Stromal cell of bone marrow (primary cell): ENCODE data around the gene CRX.
"Not testable (repeated sequence)": the region's sequence is repeated elsewhere in the genome, so short reads cannot be mapped to it uniquely, and the experiment has no call there.

Experiments
- DNase-seq: peaks from one replicate; pipeline ENCODE4 v3.0.0-alpha.2; 2012; ENCODE audit warnings: low read depth

Gene CRX

DNA sequence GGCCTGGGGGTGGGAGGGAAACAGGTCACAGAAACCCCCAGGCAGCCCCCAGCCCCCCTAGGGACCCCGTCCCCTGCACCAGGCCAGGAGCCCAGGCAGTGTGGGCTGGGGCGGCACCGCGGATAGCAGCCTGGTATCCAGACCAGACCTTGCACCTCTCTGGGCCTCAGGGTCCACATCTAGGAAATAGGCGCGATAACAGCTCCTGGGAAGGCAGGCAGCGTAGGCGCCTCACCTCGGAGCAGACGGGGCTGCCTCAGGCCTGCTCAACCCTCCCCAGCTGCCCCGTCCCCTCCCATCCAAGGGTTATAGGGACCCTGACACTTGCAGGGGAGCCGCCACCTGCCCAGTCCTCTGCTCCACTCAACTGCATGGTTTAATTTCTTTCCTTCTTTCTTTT is 18.1 kb upstream of the CRX start:
- not testable (repeated sequence) for DNase-seq

DNA sequence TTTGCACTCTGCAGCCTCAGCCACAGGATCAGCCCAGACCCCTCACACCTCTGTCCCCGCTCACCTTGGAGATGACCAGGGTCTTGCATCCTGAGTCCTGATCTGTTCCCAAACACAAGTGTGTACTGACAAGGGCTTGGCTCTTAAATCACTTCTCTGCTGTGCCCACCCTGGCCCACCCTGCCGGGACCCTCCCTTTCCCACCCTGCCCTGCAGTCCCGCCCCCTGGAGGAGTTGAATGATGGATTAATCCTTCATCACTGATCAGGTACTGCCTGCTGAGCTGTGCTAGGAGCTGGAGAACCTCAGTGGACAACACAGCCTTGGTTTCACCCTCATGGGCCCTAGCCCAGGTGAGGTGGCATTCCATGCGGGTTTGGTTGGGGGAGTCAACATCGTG is 17.3 kb upstream of the CRX start, which contains the start of gene TPRX1:
Gene TPRX1, minus strand, starts transcription at position 101 of the 400 bp plus-strand sequence. Its CDS starts 12 bp downstream, at position 89.
- not testable (repeated sequence) for DNase-seq

DNA sequence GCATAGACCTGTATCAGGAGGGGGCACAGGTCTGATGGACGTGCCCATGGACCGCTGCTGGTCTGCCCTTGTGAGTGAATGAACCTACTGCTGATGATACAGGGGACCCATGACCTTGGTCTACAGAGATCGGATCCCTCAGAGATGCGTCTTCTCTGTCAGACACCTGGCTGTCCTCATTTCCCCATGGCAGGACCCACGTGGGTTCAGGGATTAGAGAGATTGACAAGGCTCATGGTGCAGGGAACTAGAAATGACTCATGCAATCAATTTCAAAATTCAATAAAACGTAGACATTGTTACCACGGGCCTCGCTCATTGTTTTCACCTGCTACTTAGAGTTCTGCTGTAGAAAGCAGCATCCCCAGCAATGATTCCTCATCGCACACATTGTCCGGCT is 16.4 kb upstream of the CRX start:
- no peak for DNase-seq

- no peak for DNase-seq
Measured at GRCh38 chr19:47806435-47806834, 15.3 kb upstream of the CRX start.

DNA sequence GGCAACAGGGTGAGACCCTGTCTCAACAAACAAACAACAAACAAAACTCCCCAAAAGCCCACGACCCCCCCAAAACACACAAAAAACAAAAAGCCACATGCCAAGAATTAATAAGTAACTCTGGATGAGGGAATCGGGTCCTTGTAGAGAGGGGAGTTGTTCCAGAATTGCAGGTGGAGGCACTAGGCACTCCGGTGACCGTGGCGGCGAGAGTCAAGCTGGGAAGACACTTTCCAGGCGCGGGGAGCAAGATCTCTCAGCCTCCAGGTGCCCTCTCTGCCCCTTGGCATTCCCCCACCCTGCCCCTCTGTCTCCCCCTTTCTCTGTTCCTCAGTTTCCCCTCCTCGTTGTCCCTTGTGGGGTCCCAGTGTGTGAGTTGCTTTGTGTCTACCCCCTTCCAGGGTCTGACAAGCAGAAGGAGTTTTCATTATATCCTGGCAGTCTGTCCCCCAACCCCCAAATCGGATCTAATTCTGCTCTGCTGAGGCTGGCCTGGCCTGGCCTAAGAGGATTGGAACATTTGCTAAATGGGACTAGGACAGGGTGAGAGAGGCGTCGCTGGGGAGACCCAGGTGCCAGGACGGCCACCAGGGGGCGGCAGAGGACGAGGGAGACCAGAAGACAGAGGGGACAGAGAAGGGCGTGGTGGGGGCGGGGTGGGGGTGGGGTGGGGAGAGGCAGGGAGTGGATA is 8.3 kb upstream of the CRX start:
- DNase-seq, result no peak

DNA sequence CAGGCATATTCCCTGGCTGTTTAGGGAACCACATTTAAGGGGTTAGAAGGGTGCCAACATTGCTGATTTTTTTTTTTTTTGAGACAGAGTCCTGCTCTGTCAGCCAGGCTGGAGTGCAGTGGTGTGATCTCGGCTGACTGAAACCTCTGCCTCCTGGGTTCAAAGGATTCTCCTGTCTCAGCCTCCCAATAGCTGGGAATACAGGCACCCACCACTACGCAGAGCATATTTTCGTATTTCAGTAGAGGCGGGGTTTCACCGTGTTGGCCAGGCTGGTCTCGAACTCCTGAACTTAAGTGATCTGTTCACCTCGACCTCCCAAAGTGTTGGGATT is 7.8 kb upstream of the CRX start:
- DNase-seq, result no peak

DNA sequence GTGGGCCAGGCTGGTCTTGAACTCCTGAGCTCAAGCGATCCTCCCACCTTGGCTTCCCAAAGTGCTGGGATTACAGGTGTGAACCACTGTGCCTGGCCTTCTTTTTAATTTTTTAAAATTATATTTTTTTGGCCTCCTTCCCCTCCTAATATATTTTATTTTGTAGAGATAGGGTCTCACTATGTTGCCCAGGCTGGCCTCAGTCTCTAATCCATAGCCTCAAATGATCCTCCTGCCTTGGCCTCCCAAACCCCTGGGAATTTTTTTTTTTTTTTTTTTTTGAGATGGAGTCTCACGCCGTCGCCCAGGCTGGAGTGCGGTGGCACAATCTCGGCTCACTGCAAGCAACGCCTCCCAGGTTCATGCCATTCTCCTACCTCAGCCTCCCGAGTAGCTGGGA is 5.5 kb upstream of the CRX start:
- DNase-seq, result not testable (repeated sequence)

GRCh38 chr19:47818221-47818620 is 3.5 kb upstream of the CRX start:
- DNase-seq, result not testable (repeated sequence)

DNA sequence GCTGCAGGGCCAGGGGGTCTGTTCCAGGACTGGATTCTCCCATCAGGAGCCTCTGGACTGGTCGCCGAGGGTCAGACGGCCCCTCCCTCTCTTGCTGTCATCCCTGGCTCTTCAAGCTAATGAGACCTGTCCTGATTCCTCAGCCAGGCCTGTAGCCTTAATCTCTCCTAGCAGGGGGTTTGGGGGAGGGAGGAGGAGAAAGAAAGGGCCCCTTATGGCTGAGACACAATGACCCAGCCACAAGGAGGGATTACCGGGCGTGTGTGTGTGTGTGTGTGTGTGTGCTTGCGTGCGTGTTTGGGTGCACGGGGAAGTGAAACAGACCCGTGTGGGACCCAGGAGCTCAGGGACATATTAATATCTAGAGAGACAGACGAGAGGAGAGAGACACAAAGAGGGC is 1.9 kb upstream of the CRX start:
- DNase-seq, result no peak

- DNase-seq, result no peak
Measured at GRCh38 chr19:47820410-47820809, 1.3 kb upstream of the CRX start.

DNA sequence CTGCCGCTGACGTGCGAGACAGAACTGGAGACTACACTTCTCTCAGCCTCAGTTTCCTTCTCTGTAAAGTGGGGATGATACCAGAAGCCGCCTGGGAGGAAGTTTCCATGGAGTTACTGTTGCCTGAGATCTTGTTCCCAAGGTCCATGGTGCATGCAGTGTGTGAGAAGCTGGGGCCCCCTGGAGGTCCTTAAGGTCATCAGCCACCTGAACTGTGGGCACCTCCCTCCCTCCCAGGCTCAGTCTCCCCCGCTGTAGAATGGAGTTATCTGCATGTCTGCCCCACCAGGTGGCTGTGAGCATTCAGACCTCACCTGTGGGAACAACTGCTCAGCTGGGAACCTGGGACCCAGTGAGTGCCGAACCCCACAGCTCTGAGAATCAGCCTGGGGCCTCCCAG is 2.7 kb downstream of the CRX start:
- DNase-seq, result no peak

DNA sequence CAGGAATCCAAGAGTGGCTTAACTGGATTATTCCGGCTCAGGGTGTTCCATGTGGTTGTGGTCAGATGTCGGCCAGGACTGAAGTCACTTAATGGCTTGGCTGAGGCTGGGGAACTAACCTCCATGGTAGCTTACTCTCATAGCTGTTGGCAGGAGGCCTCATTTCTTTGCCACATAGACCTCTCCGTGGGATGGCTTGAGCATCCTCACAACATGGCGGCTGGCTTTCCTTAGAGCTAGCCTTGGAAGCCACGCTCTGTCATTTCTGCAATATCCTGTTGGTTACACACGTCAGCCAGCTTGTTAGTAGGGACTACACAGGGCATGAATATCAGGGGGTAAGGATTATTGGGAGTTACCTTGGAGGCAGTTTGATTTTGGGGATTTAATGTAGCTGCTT is 5.1 kb downstream of the CRX start:
- DNase-seq, result no peak

DNA sequence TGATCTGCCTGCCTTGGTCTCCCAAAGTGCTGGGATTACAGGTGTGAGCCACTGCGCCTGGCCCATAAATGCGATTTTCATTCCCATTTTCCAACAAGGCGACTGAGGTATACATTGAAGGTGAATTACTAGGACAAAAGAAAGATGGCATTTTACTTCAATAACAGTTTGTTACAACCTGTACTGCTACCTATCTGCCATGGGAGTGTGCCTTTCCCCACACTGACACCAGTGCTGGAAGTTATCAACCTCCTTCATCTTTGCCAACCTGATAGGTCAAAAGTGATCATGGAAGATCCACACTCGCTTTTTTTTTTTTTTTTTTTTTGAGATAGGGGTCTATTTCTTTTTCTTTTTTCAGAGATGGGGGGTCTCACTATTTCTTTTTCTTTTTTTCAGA is 11.0 kb downstream of the CRX start:
- DNase-seq, result no peak

DNA sequence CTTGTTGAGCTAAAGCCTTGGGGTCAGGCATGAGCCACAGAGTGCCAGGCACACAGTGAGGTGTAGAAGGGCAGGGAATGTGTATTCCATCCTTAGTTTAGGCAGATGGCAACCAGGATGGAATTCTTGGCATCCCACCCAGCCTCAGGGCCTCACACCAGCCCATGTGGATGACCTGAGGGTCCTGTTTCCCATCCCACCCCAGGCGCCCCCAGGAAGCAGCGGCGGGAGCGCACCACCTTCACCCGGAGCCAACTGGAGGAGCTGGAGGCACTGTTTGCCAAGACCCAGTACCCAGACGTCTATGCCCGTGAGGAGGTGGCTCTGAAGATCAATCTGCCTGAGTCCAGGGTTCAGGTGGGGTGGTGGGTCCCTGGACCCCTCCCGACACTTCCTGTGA is 14.3 kb downstream of the CRX start:
- no peak for DNase-seq

DNA sequence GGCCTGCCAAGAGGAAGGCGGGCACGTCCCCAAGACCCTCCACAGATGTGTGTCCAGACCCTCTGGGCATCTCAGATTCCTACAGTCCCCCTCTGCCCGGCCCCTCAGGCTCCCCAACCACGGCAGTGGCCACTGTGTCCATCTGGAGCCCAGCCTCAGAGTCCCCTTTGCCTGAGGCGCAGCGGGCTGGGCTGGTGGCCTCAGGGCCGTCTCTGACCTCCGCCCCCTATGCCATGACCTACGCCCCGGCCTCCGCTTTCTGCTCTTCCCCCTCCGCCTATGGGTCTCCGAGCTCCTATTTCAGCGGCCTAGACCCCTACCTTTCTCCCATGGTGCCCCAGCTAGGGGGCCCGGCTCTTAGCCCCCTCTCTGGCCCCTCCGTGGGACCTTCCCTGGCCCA is 17.7 kb downstream of the CRX start:
- no peak for DNase-seq

- no peak for DNase-seq
Measured at GRCh38 chr19:47839913-47840312, 18.2 kb downstream of the CRX start.

- DNase-seq, result no peak
Measured at GRCh38 chr19:47842941-47843340, 21.2 kb downstream of the CRX start.

DNA sequence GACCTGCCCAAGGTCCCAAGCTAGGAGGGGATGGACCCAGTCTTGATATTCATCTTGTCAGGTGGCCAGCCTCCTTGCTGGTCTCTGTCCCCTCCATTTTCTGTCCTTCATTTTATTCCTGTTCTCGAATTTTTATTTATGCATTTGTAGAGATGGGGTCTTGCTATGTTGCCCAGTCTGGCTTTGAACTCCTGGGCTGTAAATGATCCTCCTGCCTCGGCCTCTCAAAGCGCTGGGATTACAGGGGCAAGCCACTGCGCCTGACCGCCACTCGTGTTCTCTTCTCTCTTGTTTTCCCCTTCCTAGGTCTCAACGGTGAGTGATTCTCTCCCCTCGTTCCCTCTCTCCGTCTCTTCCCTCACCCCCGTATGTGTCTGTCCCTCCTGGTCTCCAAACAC is 26.7 kb downstream of the CRX start:
- DNase-seq, result no peak

DNA sequence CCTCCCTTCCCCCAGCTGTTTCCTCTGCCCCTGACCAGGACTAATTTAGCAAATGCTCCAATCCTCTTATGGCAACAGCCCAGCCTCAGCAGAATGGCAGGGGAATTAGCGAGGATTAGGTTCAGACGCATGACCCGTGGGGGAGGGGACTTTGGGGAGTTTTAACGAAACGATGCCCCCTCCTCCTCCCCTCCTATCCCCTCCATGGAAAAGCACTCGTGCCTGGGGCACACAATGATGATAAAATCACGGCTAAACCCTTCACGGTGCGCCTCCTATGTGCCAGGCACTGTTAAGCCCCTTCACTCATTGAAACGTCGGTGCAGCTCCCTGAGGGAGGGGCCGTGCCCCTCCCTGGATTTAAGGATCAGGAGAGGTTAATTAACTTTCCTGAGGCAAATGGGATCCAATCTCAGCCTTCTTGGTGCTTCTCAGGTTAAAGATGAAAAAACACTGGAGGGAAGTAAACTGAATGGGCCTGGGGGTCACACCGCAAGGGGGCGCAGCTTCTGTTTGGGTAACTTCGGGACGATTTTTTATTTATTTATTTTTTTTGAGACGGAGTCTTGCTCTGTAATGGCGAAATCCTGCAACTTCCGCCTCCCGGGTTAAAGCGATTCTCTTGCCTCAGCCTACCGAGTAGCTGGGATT is 27.2 kb downstream of the CRX start:
- no peak for DNase-seq

DNA sequence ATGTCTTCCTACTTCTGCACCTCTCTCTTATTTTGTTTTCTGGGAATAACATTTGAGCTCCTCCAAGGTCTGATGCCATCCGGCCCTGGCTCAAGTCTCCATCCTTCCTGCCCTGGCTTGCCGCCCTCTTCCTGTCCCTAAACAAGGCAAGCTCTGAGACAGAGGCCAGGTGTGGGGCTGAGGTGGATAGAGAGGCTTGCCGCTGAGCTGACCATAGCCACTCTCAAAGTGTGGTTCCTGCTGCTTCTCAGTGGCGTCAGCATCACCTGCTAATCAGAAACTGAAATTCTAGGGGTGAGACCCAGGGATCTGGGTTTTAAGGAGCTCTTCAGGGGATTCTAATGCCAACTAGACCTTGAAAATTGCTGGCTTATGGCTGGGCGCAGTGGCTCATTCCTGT is 31.3 kb downstream of the CRX start:
- DNase-seq, result no peak

- no peak for DNase-seq
Measured at GRCh38 chr19:47854459-47854858, 32.7 kb downstream of the CRX start.

- DNase-seq, result peak; percentile 1
Measured at GRCh38 chr19:47858231-47858630, 36.5 kb downstream of the CRX start.

- not testable (repeated sequence) for DNase-seq
Measured at GRCh38 chr19:47858646-47859285, 37.0 kb downstream of the CRX start, which contains the start of gene TPRX2. Gene TPRX2, plus strand, starts transcription at chr19:47859235. Its CDS starts 12 bp downstream, at chr19:47859247.
